Naive thymus-derived CD4-positive, alpha-beta T cell (primary cell): ENCODE data around the gene GNAT2. TPM values are rescaled to one million over a fixed set of nuclear protein-coding genes. Genes with fewer than 3 reads are reported as not detected.

Experiments used
- ATAC-seq: fragments of 150-1000 bp; cut with Tn5 transposase; 2 replicates; pipeline ENCODE4 v1.10.0; 2021; ENCODE audit warnings: mild to moderate bottlenecking, moderate library complexity
- CTCF ChIA-PET: fragments of 350-600 bp; sonication (Branson Sonifier 250); formaldehyde crosslinking; loops from one replicate; lab custom pipeline; 2021; ENCODE audit warnings: antibody characterized with exemption; lab: Charles Lee
- POLR2A ChIA-PET: fragments of 350-600 bp; sonication (Branson Sonifier 250); formaldehyde crosslinking; loops from one replicate; lab custom pipeline; 2021; ENCODE audit warnings: antibody characterized with exemption, inconsistent platforms; lab: Charles Lee
- DNase-seq, 9 donors: peaks; one replicate each; pipeline versions ENCODE4 v3.0.0 to v3.0.0-alpha.2; 2020 to 2022; ENCODE audit warnings: mixed read lengths in 1 of 9
- H3K27ac ChIP-seq: one replicate; pipeline ENCODE4 v1.7.0; 2013; ENCODE audit warnings: mild to moderate bottlenecking, low read depth, low read length, moderate library complexity
- H3K27me3 ChIP-seq, 2 donors: one replicate each; pipeline ENCODE4 v1.7.0; 2013; ENCODE audit warnings: low read length in 2 of 2, mild to moderate bottlenecking in 2 of 2, moderate library complexity in 2 of 2; ENCODE audit not compliant: control insufficient read depth in 2 of 2, insufficient read depth in 2 of 2
- H3K36me3 ChIP-seq, 3 experiments: 1 replicate in 2 of 3; 2 replicates in 1 of 3; pipeline ENCODE4 v1.7.0; 2013; ENCODE audit warnings: low read length in 3 of 3, mild to moderate bottlenecking in 3 of 3, moderate library complexity in 1 of 3; ENCODE audit not compliant: insufficient read depth in 3 of 3, control insufficient read depth in 2 of 3
- H3K4me1 ChIP-seq, 2 donors: one replicate each; pipeline ENCODE4 v1.7.0; 2013; ENCODE audit warnings: low read length in 2 of 2, mild to moderate bottlenecking in 2 of 2, moderate library complexity in 1 of 2; ENCODE audit not compliant: control insufficient read depth in 2 of 2, insufficient read depth in 2 of 2
- H3K4me3 ChIP-seq: 2 replicates; pipeline ENCODE4 v1.7.0; 2013; ENCODE audit warnings: mild to moderate bottlenecking, low read length
- H3K9me3 ChIP-seq, 3 experiments: 1 replicate in 2 of 3; 2 replicates in 1 of 3; pipeline ENCODE4 v1.7.0; 2013; ENCODE audit warnings: low read length in 3 of 3; ENCODE audit not compliant: control insufficient read depth in 2 of 3
- H3K27ac Mint-ChIP-seq, 9 donors: one replicate each; pipeline ENCODE4 v1.8.0; 2020 to 2022; ENCODE audit warnings: mixed read lengths in 9 of 9, mild to moderate bottlenecking in 8 of 9, moderate library complexity in 5 of 9, inconsistent platforms in 2 of 9
- H3K27me3 Mint-ChIP-seq, 5 donors: one replicate each; pipeline ENCODE4 v1.8.0; 2021 to 2022; ENCODE audit warnings: mixed read lengths in 5 of 5, mild to moderate bottlenecking in 1 of 5
- H3K36me3 Mint-ChIP-seq, 5 donors: one replicate each; pipeline ENCODE4 v1.8.0; 2020 to 2022; ENCODE audit warnings: mixed read lengths in 5 of 5, mild to moderate bottlenecking in 3 of 5, inconsistent platforms in 1 of 5
- H3K4me1 Mint-ChIP-seq, 7 donors: one replicate each; pipeline ENCODE4 v1.8.0; 2020 to 2022; ENCODE audit warnings: mixed read lengths in 7 of 7, mild to moderate bottlenecking in 3 of 7, inconsistent platforms in 1 of 7
- H3K4me3 Mint-ChIP-seq, 10 donors: one replicate each; pipeline ENCODE4 v1.8.0; 2020 to 2022; ENCODE audit warnings: mild to moderate bottlenecking in 10 of 10, mixed read lengths in 10 of 10, moderate library complexity in 6 of 10, inconsistent platforms in 2 of 10
- H3K9me3 Mint-ChIP-seq, 11 donors: one replicate each; pipeline ENCODE4 v1.8.0; 2020 to 2022; ENCODE audit warnings: mixed read lengths in 11 of 11, mild to moderate bottlenecking in 4 of 11, inconsistent platforms in 1 of 11, moderate library complexity in 1 of 11
- intact Hi-C, 2 donors: fragments of 100-400 bp; cut with micrococcal nuclease; formaldehyde crosslinking; loops; one replicate each; pipeline ENCODE4 v1.15.1; 2023
- polyA plus RNA-seq, 2 donors: library from polyadenylated mRNA; unstranded; fragments of 300-500 nt; fragmentation: Illumina TruSeq; gene quantifications; one replicate each; pipeline ENCODE4 v1.2.3, GENCODE V29; 2021
- total RNA-seq, 6 experiments: library from RNA in 5 of 6; stranded (reverse) in 5 of 6; gene quantifications; 1 replicate in 5 of 6; 2 replicates in 1 of 6; pipeline ENCODE4 v1.2.3 and lab custom pipeline; 2021 to 2026

GNAT2 gene
- total and polyA plus RNA-seq, 7 experiments from 2014 or later, result 0.39 TPM; not detected in 6

- peaks cover 0 to 28% (median 0%) of the 10 kb centered on the region in 5 donors for H3K27me3 Mint-ChIP-seq
- peaks cover 10 to 36% (median 24%) of the 10 kb centered on the region in 7 donors for H3K4me1 Mint-ChIP-seq
- intact Hi-C loops, result loop anchor here (1.0 kb wide), 2 partner anchors 12 to 13 kb away; partner anchors contain the start of gene GSTM2 (in 1 of the 2)
- DNase-seq (peak in 8 of 9 donors; percentile 18 to 76 (median 38)), ATAC-seq (peak; percentile 88)
- H3K36me3 Mint-ChIP-seq, result peaks cover 0 to 6% (median 0%) of the 10 kb centered on the region in 5 donors
- Histone ChIP-seq H3K4me1 (peaks cover 6 to 9% of the 10 kb centered on the region in 2 donors), H3K27me3 (no peaks in the 10 kb centered on the region), H3K9me3 (no peaks in the 10 kb centered on the region), H3K27ac (peak within 1 kb of the TSS; percentile 67), H3K36me3 (peaks cover 0 to 5% (median 0%) of the 10 kb centered on the region in 3 experiments), H3K4me3 (peak within 1 kb of the TSS; percentile 89)
- CTCF ChIA-PET, result interaction anchor here (0.5 to 5.2 kb wide), 6 partner anchors 14 to 577 kb away, joined by 3 to 41 read pairs (median 3); no protein-coding TSS in a partner anchor
- no peaks in the 10 kb centered on the region for H3K9me3 Mint-ChIP-seq
- H3K27ac Mint-ChIP-seq, result peak within 1 kb of the TSS; percentile 76 to 94 (median 87)
- POLR2A ChIA-PET, result interaction anchor here (0.6 to 0.7 kb wide), 3 partner anchors 9 to 12 kb away, joined by 4 to 5 read pairs (median 4); no protein-coding TSS in a partner anchor
- peak within 1 kb of the TSS; percentile 87 to 96 (median 94) for H3K4me3 Mint-ChIP-seq
Observed at GRCh38 chr1:109655615-109656519, 36.5 kb upstream of the GNAT2 start, which contains the start of gene GSTM4. GSTM4 (plus strand) TSS chr1:109656099; CDS start chr1:109656390, 291 bp downstream.

GRCh38 chr1:109654519-109654918 lies 35.1 kb upstream of the GNAT2 start:
- H3K4me1 Mint-ChIP-seq, result peaks cover 10 to 36% (median 24%) of the 10 kb centered on the region in 7 donors
- intact Hi-C loops, result no loop called here
- Histone ChIP-seq H3K9me3 (no peaks in the 10 kb centered on the region), H3K27ac (no peak overlapping the region), H3K27me3 (no peaks in the 10 kb centered on the region), H3K4me3 (no peak overlapping the region), H3K4me1 (peaks cover 6 to 9% of the 10 kb centered on the region in 2 donors), H3K36me3 (peaks cover 0 to 5% (median 0%) of the 10 kb centered on the region in 3 experiments)
- peaks cover 0 to 38% (median 0%) of the 10 kb centered on the region in 5 donors for H3K27me3 Mint-ChIP-seq
- CTCF ChIA-PET, result interaction anchor here (1.1 to 5.2 kb wide), 2 partner anchors 12 to 120 kb away, joined by 3 to 41 read pairs; no protein-coding TSS in a partner anchor
- H3K27ac Mint-ChIP-seq, result peak overlapping the region in 2 of 9 donors; percentile 53 to 85
- H3K36me3 Mint-ChIP-seq, result peaks cover 0 to 6% (median 0%) of the 10 kb centered on the region in 5 donors
- POLR2A ChIA-PET, result interaction anchor here (0.7 kb wide), 1 partner anchor 191 kb away, joined by 4 read pairs; no protein-coding TSS in a partner anchor
- ATAC-seq (no peak), DNase-seq (no peak)
- H3K9me3 Mint-ChIP-seq, result no peaks in the 10 kb centered on the region
- peak overlapping the region in 6 of 10 donors; percentile 7 to 94 (median 70) for H3K4me3 Mint-ChIP-seq

- H3K27me3 Mint-ChIP-seq, result peaks cover 0 to 38% (median 3%) of the 10 kb centered on the region in 5 donors
- POLR2A ChIA-PET, result no interaction called here
- no peak for DNase-seq
Observed at GRCh38 chr1:109653306-109653705, 33.9 kb upstream of the GNAT2 start.

GRCh38 chr1:109652402-109652801 lies 33.0 kb upstream of the GNAT2 start:
- H3K4me3 ChIP-seq, result no peak overlapping the region
- peaks cover 0 to 38% (median 3%) of the 10 kb centered on the region in 5 donors for H3K27me3 Mint-ChIP-seq
- CTCF ChIA-PET, result interaction anchor here (0.7 to 6.1 kb wide), 5 partner anchors 9 to 332 kb away, joined by 4 to 42 read pairs (median 5); partner anchors contain the start of gene AHCYL1
- no peak overlapping the region for H3K4me3 Mint-ChIP-seq
- H3K27ac ChIP-seq, result no peak overlapping the region
- H3K4me1 Mint-ChIP-seq, result peaks cover 10 to 29% (median 23%) of the 10 kb centered on the region in 7 donors
- peaks cover 6 to 9% of the 10 kb centered on the region in 2 donors for H3K4me1 ChIP-seq
- POLR2A ChIA-PET, result no interaction called here
- H3K9me3 ChIP-seq, result no peaks in the 10 kb centered on the region
- H3K27ac Mint-ChIP-seq, result no peak overlapping the region
- no peaks in the 10 kb centered on the region for H3K27me3 ChIP-seq
- no peaks in the 10 kb centered on the region for H3K36me3 Mint-ChIP-seq
- intact Hi-C loops, result no loop called here
- peaks cover 0 to 5% (median 0%) of the 10 kb centered on the region in 3 experiments for H3K36me3 ChIP-seq
- ATAC-seq (no peak), DNase-seq (no peak)
- no peaks in the 10 kb centered on the region for H3K9me3 Mint-ChIP-seq

More at GRCh38 chr1:109653306-109653705, 33.9 kb upstream of the GNAT2 start:
- Histone ChIP-seq H3K4me3 (no peak overlapping the region), H3K27ac (no peak overlapping the region), H3K36me3 (peaks cover 0 to 5% (median 0%) of the 10 kb centered on the region in 3 experiments), H3K4me1 (peaks cover 6 to 9% of the 10 kb centered on the region in 2 donors), H3K9me3 (no peaks in the 10 kb centered on the region), H3K27me3 (no peaks in the 10 kb centered on the region)
- H3K4me3 Mint-ChIP-seq, result peak overlapping the region in 2 of 10 donors; percentile 51 to 94
- CTCF ChIA-PET, result interaction anchor here (1.2 to 6.1 kb wide), 3 partner anchors 10 to 122 kb away, joined by 4 to 42 read pairs (median 21); no protein-coding TSS in a partner anchor
- H3K36me3 Mint-ChIP-seq, result peaks cover 0 to 1% (median 0%) of the 10 kb centered on the region in 5 donors
- peak overlapping the region in 1 of 9 donors; percentile 36 for H3K27ac Mint-ChIP-seq
- ATAC-seq, result no peak
- H3K9me3 Mint-ChIP-seq, result no peaks in the 10 kb centered on the region
- intact Hi-C loops, result no loop called here
- peaks cover 10 to 32% (median 24%) of the 10 kb centered on the region in 7 donors for H3K4me1 Mint-ChIP-seq

- Mint-ChIP-seq H3K36me3 (no peaks in the 10 kb centered on the region), H3K4me1 (peaks cover 7 to 15% (median 10%) of the 10 kb centered on the region in 7 donors), H3K27me3 (peaks cover 0 to 41% (median 3%) of the 10 kb centered on the region in 5 donors), H3K9me3 (no peaks in the 10 kb centered on the region), H3K27ac (no peak overlapping the region), H3K4me3 (no peak overlapping the region)
- Histone ChIP-seq H3K36me3 (no peaks in the 10 kb centered on the region), H3K9me3 (no peaks in the 10 kb centered on the region), H3K4me3 (no peak overlapping the region), H3K4me1 (peaks cover 3 to 6% of the 10 kb centered on the region in 2 donors), H3K27me3 (no peaks in the 10 kb centered on the region), H3K27ac (no peak overlapping the region)
- no peak for ATAC-seq
- DNase-seq, result no peak
- intact Hi-C loops, result no loop called here
- CTCF ChIA-PET, result interaction anchor here (0.6 to 6.1 kb wide), 7 partner anchors 11 to 988 kb away, joined by 3 to 42 read pairs (median 6); partner anchors contain the start of gene AHCYL1
- POLR2A ChIA-PET, result interaction anchor here (1.3 kb wide), 1 partner anchor 9 kb away, joined by 3 read pairs; no protein-coding TSS in a partner anchor
Observed at GRCh38 chr1:109650609-109651008, 31.2 kb upstream of the GNAT2 start.

GRCh38 chr1:109649491-109649914 lies 30.1 kb upstream of the GNAT2 start:
- DNase-seq, result peak in 1 of 9 donors; percentile 6
- Mint-ChIP-seq H3K4me3 (no peak overlapping the region), H3K9me3 (no peaks in the 10 kb centered on the region)

More at GRCh38 chr1:109649491-109649914, 30.1 kb upstream of the GNAT2 start:
- no peaks in the 10 kb centered on the region for H3K9me3 ChIP-seq
- POLR2A ChIA-PET, result interaction anchor here (0.6 kb wide), 1 partner anchor 130 kb away, joined by 6 read pairs; no protein-coding TSS in a partner anchor
- no peak for ATAC-seq
- no peaks in the 10 kb centered on the region for H3K27me3 ChIP-seq
- H3K4me3 ChIP-seq, result no peak overlapping the region
- peaks cover 0 to 7% (median 2%) of the 10 kb centered on the region in 7 donors for H3K4me1 Mint-ChIP-seq
- no peak overlapping the region for H3K27ac Mint-ChIP-seq
- intact Hi-C loops, result no loop called here
- peaks cover 0 to 39% (median 5%) of the 10 kb centered on the region in 5 donors for H3K27me3 Mint-ChIP-seq
- no peaks in the 10 kb centered on the region for H3K36me3 ChIP-seq
- H3K4me1 ChIP-seq, result no peaks in the 10 kb centered on the region
- no peaks in the 10 kb centered on the region for H3K36me3 Mint-ChIP-seq
- no peak overlapping the region for H3K27ac ChIP-seq
- CTCF ChIA-PET, result interaction anchor here (0.7 to 6.1 kb wide), 6 partner anchors 10 to 127 kb away, joined by 3 to 42 read pairs (median 5); no protein-coding TSS in a partner anchor
